Left lung (tissue), 10 donors: ENCODE results near the gene GRPR. TPM values are rescaled to one million over a fixed set of nuclear protein-coding genes. Genes with fewer than 3 reads are reported as not detected.

Source experiments
- ATAC-seq: fragments of 200-7000 bp; cut with Tn5 transposase; one replicate; pipeline ENCODE4 v1.9.1; 2020; ENCODE audit warnings: moderate library complexity
- DNase-seq, 4 donors: peaks; one replicate each; pipeline ENCODE4 v3.0.0-alpha.2; 2013 to 2020
- H3K27ac ChIP-seq, 2 donors: fragments of 200-600 bp; sonication (generic) in 1 of 2; one replicate each; pipeline versions ENCODE4 v1.5.0 to v1.8.0; 2020 to 2021
- H3K27me3 ChIP-seq, 2 donors: fragments of 200-600 bp; sonication (generic) in 1 of 2; one replicate each; pipeline versions ENCODE4 v1.5.0 to v1.8.0; 2020 to 2021
- H3K36me3 ChIP-seq, 2 donors: fragments of 200-600 bp; sonication (generic) in 1 of 2; one replicate each; pipeline versions ENCODE4 v1.5.0 to v1.8.0; 2020 to 2021
- H3K4me1 ChIP-seq, 2 donors: fragments of 200-600 bp; one replicate each; pipeline ENCODE4 v1.8.0; 2021
- H3K4me3 ChIP-seq, 2 donors: fragments of 200-600 bp; sonication (generic) in 1 of 2; one replicate each; pipeline versions ENCODE4 v1.5.0 to v1.8.0; 2020 to 2021; ENCODE audit warnings: mild to moderate bottlenecking in 1 of 2
- H3K9me3 ChIP-seq, 2 donors: fragments of 200-600 bp; sonication (generic) in 1 of 2; one replicate each; pipeline versions ENCODE4 v1.5.0 to v1.8.0; 2020 to 2021
- intact Hi-C, 2 donors: fragments of 100-400 bp; cut with DNase I; formaldehyde crosslinking; loops; one replicate each; pipeline versions ENCODE4 v1.11.2 to v1.14.2; 2022
- polyA plus RNA-seq, 6 donors: library from polyadenylated mRNA; unstranded; fragments of 120-200 nt; gene quantifications; one replicate each; pipeline ENCODE4 v1.2.1, GENCODE V29; 2013; ENCODE audit not compliant: insufficient read length in 6 of 6
- total RNA-seq, 2 donors: library from RNA; stranded (reverse); fragmentation: NEBNext Ultra II Directional; extraction: Animal tissue kit (Norgen Biotek cat#: 25700); gene quantifications; one replicate each; pipeline ENCODE4 v1.2.1, GENCODE V29; 2021
- TF ChIP-seq, protein P1 (sequence below), 2 donors: fragments of 200-600 bp; sonication (generic) in 1 of 2; IDR thresholded peaks; one replicate each; pipeline versions ENCODE4 v1.5.0 to v1.8.0; 2021; ENCODE audit warnings: antibody characterized with exemption in 2 of 2
- donor health status: DM: no; HTN: yes; CAD: no.
- donor health status: DM: no; HTN: no; CAD: no.

GRPR gene
- total and polyA plus RNA-seq, 8 donors = 0.13 to 0.43 (median 0.26) TPM

DNA sequence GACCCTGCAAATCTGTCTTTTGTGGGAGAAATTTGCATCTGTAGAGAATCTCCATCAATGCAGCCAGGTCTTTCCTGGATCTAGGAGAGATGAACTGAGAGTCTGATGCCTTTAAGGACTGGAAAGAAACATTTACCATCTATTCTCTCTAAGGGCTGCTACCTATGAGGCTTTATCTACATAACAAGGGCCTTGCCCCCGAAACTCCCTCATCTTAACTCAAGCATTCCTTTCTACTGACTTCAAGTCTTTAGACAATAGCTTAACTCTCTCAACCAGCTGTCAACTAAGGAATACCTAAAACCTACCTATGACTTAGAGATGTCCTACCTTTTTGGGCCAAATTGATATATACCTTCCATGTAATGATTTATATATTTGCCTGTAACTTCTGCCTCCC, 76.0 kb downstream of the GRPR start:
- H3K4me3 ChIP-seq = no peak overlapping the region
- no peaks in the 10 kb centered on the region for H3K4me1 ChIP-seq
- H3K9me3 ChIP-seq = no peaks in the 10 kb centered on the region
- TF ChIP-seq, protein P1, sequence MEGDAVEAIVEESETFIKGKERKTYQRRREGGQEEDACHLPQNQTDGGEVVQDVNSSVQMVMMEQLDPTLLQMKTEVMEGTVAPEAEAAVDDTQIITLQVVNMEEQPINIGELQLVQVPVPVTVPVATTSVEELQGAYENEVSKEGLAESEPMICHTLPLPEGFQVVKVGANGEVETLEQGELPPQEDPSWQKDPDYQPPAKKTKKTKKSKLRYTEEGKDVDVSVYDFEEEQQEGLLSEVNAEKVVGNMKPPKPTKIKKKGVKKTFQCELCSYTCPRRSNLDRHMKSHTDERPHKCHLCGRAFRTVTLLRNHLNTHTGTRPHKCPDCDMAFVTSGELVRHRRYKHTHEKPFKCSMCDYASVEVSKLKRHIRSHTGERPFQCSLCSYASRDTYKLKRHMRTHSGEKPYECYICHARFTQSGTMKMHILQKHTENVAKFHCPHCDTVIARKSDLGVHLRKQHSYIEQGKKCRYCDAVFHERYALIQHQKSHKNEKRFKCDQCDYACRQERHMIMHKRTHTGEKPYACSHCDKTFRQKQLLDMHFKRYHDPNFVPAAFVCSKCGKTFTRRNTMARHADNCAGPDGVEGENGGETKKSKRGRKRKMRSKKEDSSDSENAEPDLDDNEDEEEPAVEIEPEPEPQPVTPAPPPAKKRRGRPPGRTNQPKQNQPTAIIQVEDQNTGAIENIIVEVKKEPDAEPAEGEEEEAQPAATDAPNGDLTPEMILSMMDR (IDR thresholded peaks at IDR 0.05) = no peak
- no peak overlapping the region for H3K27ac ChIP-seq
- DNase-seq (no peak), ATAC-seq (no peak)
- peaks cover 0 to 8% of the 10 kb centered on the region in 2 donors for H3K27me3 ChIP-seq
- H3K36me3 ChIP-seq = no peaks in the 10 kb centered on the region
- intact Hi-C loops = no loop called here

DNA sequence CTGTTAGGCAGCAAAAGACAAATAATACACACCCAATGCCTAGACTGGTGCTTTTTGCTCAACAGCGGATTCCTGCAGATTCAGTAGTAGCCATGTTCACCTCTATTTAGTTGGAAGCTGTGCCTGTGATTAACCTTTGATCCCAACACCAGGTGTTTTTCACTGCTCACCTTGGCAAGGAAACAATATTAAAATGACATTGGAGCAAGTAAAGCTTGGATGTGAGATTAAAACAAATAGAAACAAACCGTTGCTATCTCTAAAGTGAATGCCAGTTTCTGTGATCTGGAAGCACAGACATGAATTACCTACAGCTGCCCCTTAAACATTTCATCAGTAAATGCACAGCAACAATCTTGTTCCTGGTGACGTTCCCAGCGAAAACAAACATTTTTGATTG, 79.6 kb downstream of the GRPR start:
- no peak for DNase-seq
- peaks cover 0 to 7% of the 10 kb centered on the region in 2 donors for H3K27me3 ChIP-seq
- no peak overlapping the region for H3K4me3 ChIP-seq
- ATAC-seq = no peak
- no peaks in the 10 kb centered on the region for H3K36me3 ChIP-seq
- H3K27ac ChIP-seq = no peak overlapping the region
- intact Hi-C loops = no loop called here
- H3K9me3 ChIP-seq = no peaks in the 10 kb centered on the region
- H3K4me1 ChIP-seq = no peaks in the 10 kb centered on the region
- TF ChIP-seq, protein P1 (IDR thresholded peaks at IDR 0.05) = no peak

Other genes starting within 250 kb of the GRPR start
- not detected for gene MAGEB17, start 43.9 kb downstream of the GRPR start, total RNA-seq
- under 1 TPM in 1 of 6 donors, not detected in 5; 0.11 TPM for gene MAGEB17, start 43.9 kb downstream of the GRPR start, polyA plus RNA-seq